Caco-2 (cell line): Measurements from ENCODE around the gene ALKAL2. TPM values are rescaled to one million over a fixed set of nuclear protein-coding genes. Genes with fewer than 3 reads are reported as not detected.

Experiments used
- BruUV-seq: library from RNA; stranded (reverse); fragments of 400-500 nt; replicated peaks from 2 replicates; lab custom pipeline; 2021; lab: Mats Ljungman, UMichigan
- CTCF ChIA-PET: fragments of 300-600 bp; sonication (Branson Sonifier 250); formaldehyde crosslinking; loops from one replicate; lab custom pipeline; 2022; ENCODE audit warnings: antibody characterized with exemption; lab: Charles Lee
- POLR2A ChIA-PET: fragments of 300-600 bp; sonication (Branson Sonifier 250); formaldehyde crosslinking; loops from one replicate; lab custom pipeline; 2022; ENCODE audit warnings: antibody characterized with exemption; lab: Charles Lee
- DNase-seq, 2 experiments: peaks; one replicate each; pipeline versions ENCODE4 v3.0.0 to v3.0.0-alpha.2; 2020 to 2022
- H3K27me3 ChIP-seq: replicated peaks from 2 replicates; pipeline ENCODE4 v1.6.0; 2011; ENCODE audit warnings: low read length; ENCODE audit not compliant: control insufficient read depth, insufficient read depth
- H3K36me3 ChIP-seq: 2 replicates; pipeline ENCODE4 v1.5.1; 2011; ENCODE audit warnings: low read length; ENCODE audit not compliant: control insufficient read depth, insufficient read depth
- H3K4me1 ChIP-seq: fragments of 250-450 bp; sonication (Bioruptor Pico); 2 replicates; pipeline ENCODE4 v1.5.1; 2020; ENCODE audit warnings: mild to moderate bottlenecking
- H3K4me3 ChIP-seq: 2 replicates; pipeline ENCODE4 v1.5.1; 2011; ENCODE audit warnings: low read depth, mild to moderate bottlenecking, control low read depth, low read length
- H3K9me3 ChIP-seq: fragments of 250-450 bp; sonication (Bioruptor Pico); 2 replicates; pipeline ENCODE4 v1.5.1; 2020; ENCODE audit warnings: mild to moderate bottlenecking, moderate library complexity
- H3K27ac Mint-ChIP-seq: one replicate; pipeline ENCODE4 v1.8.0; 2022; ENCODE audit warnings: mixed read lengths; ENCODE audit not compliant: unreplicated experiment
- H3K27me3 Mint-ChIP-seq: one replicate; pipeline ENCODE4 v1.8.0; 2022; ENCODE audit warnings: mixed read lengths; ENCODE audit not compliant: insufficient read depth, unreplicated experiment
- H3K36me3 Mint-ChIP-seq: one replicate; pipeline ENCODE4 v1.8.0; 2022; ENCODE audit warnings: mild to moderate bottlenecking, mixed read lengths; ENCODE audit not compliant: insufficient read depth, unreplicated experiment
- H3K4me1 Mint-ChIP-seq: one replicate; pipeline ENCODE4 v1.8.0; 2022; ENCODE audit warnings: low read depth, mixed read lengths; ENCODE audit not compliant: unreplicated experiment
- H3K4me3 Mint-ChIP-seq: one replicate; pipeline ENCODE4 v1.8.0; 2022; ENCODE audit warnings: mild to moderate bottlenecking, moderate library complexity, mixed read lengths; ENCODE audit not compliant: unreplicated experiment
- H3K9me3 Mint-ChIP-seq: one replicate; pipeline ENCODE4 v1.8.0; 2022; ENCODE audit warnings: mixed read lengths; ENCODE audit not compliant: unreplicated experiment
- CTCF ChIP-seq, 2 experiments: fragments of 200-600 bp in 1 of 2; IDR thresholded peaks; 1 replicate in 1 of 2; 2 replicates in 1 of 2; pipeline versions ENCODE4 v1.5.1 to v1.8.0; 2011 to 2022; ENCODE audit warnings: antibody characterized with exemption in 1 of 2, control low read depth in 1 of 2, inconsistent platforms in 1 of 2, low read depth in 1 of 2, low read length in 1 of 2, mild to moderate bottlenecking in 1 of 2, moderate library complexity in 1 of 2; ENCODE audit not compliant: insufficient read depth in 1 of 2, severe bottlenecking in 1 of 2, unreplicated experiment in 1 of 2
- intact Hi-C: fragments of 100-400 bp; cut with micrococcal nuclease; formaldehyde crosslinking; loops from one replicate; pipeline ENCODE4 v1.10.0; 2022; ENCODE audit not compliant: unreplicated experiment
- total RNA-seq: library from RNA; stranded (reverse); gene quantifications from 2 replicates; pipeline ENCODE4 v1.2.3, GENCODE V29; 2022

Gene ALKAL2
- total RNA-seq, 1 experiment from 2014 or later: not detected

- peaks cover 8% of the 10 kb centered on the region for H3K36me3 Mint-ChIP-seq
- ChIA-PET POLR2A (no interaction called here), CTCF (no interaction called here)
- no peak for DNase-seq
- no peaks in the 10 kb centered on the region for H3K9me3 Mint-ChIP-seq
- Histone ChIP-seq H3K4me3 (no peak overlapping the region), H3K27me3 (no peaks in the 10 kb centered on the region; the same call in none of the 2 replicates), H3K9me3 (no peaks in the 10 kb centered on the region), H3K4me1 (peaks cover 4% of the 10 kb centered on the region; the same call in 1 of the 2 replicates), H3K36me3 (no peaks in the 10 kb centered on the region)
- no peak for TF ChIP-seq CTCF (IDR thresholded peaks at IDR 0.05; ENCODE audit: insufficient read depth in 1 of 2, low read depth in 1 of 2, low read length in 1 of 2, severe bottlenecking in 1 of 2, unreplicated experiment in 1 of 2)
- no TSS peak for BruUV-seq
- peak overlapping the region; percentile 44 for H3K4me3 Mint-ChIP-seq
- intact Hi-C loops: no loop called here
- H3K27ac Mint-ChIP-seq: no peak overlapping the region
- H3K4me1 Mint-ChIP-seq: no peaks in the 10 kb centered on the region
- H3K27me3 Mint-ChIP-seq: peaks cover 10% of the 10 kb centered on the region
These were observed 1.0 kb downstream of the ALKAL2 start for GRCh38 chr2:286774-287392.

GRCh38 chr2:286035-286434, 1.9 kb downstream of the ALKAL2 start:
- H3K27me3 ChIP-seq: no peaks in the 10 kb centered on the region; the same call in none of the 2 replicates
- no peaks in the 10 kb centered on the region for H3K4me1 Mint-ChIP-seq
- BruUV-seq: no TSS peak
- no peaks in the 10 kb centered on the region for H3K9me3 Mint-ChIP-seq
- H3K36me3 ChIP-seq: no peaks in the 10 kb centered on the region
- CTCF ChIA-PET: no interaction called here
- H3K4me3 ChIP-seq: no peak overlapping the region
- POLR2A ChIA-PET: no interaction called here
- peaks cover 15% of the 10 kb centered on the region for H3K36me3 Mint-ChIP-seq
- DNase-seq: no peak
- peaks cover 10% of the 10 kb centered on the region for H3K27me3 Mint-ChIP-seq
- no peak for TF ChIP-seq CTCF (IDR thresholded peaks at IDR 0.05; ENCODE audit: insufficient read depth in 1 of 2, low read depth in 1 of 2, low read length in 1 of 2, severe bottlenecking in 1 of 2, unreplicated experiment in 1 of 2)
- no peaks in the 10 kb centered on the region for H3K9me3 ChIP-seq
- H3K4me3 Mint-ChIP-seq: no peak overlapping the region
- H3K27ac Mint-ChIP-seq: no peak overlapping the region
- intact Hi-C loops: no loop called here
- H3K4me1 ChIP-seq: peaks cover 4% of the 10 kb centered on the region; the same call in 1 of the 2 replicates

GRCh38 chr2:285531-285930, 2.4 kb downstream of the ALKAL2 start:
- no peak overlapping the region for H3K4me3 ChIP-seq
- Mint-ChIP-seq H3K4me1 (no peaks in the 10 kb centered on the region), H3K27me3 (peaks cover 10% of the 10 kb centered on the region), H3K4me3 (no peak overlapping the region), H3K36me3 (peaks cover 15% of the 10 kb centered on the region), H3K9me3 (no peaks in the 10 kb centered on the region), H3K27ac (no peak overlapping the region)
- POLR2A ChIA-PET: no interaction called here
- H3K9me3 ChIP-seq: no peaks in the 10 kb centered on the region
- peaks cover 4% of the 10 kb centered on the region; the same call in 1 of the 2 replicates for H3K4me1 ChIP-seq
- TF ChIP-seq CTCF (IDR thresholded peaks at IDR 0.05; ENCODE audit: insufficient read depth in 1 of 2, low read depth in 1 of 2, low read length in 1 of 2, severe bottlenecking in 1 of 2, unreplicated experiment in 1 of 2): no peak
- DNase-seq: no peak
- no peaks in the 10 kb centered on the region; the same call in none of the 2 replicates for H3K27me3 ChIP-seq
- intact Hi-C loops: no loop called here
- BruUV-seq: TSS peak; percentile 4
- CTCF ChIA-PET: interaction anchor here (0.6 kb wide), 1 partner anchor 47 kb away, joined by 3 read pairs; no protein-coding TSS in a partner anchor
- H3K36me3 ChIP-seq: no peaks in the 10 kb centered on the region
